Stimulated activated CD4-positive, alpha-beta T cell treated with anti-CD3 and anti-CD28 coated beads, Interleukin-12 subunit alpha, Interleukin-12 subunit beta, amount 100 ng/mL, for 24 hours (primary cell): ENCODE results near the gene HAUS2.

ENCODE experiments used
- DNase-seq, 2 experiments: peaks; one replicate each; pipeline ENCODE4 v3.0.0-alpha.2; 2020; ENCODE audit warnings: low read depth in 2 of 2

The HAUS2 gene

DNA sequence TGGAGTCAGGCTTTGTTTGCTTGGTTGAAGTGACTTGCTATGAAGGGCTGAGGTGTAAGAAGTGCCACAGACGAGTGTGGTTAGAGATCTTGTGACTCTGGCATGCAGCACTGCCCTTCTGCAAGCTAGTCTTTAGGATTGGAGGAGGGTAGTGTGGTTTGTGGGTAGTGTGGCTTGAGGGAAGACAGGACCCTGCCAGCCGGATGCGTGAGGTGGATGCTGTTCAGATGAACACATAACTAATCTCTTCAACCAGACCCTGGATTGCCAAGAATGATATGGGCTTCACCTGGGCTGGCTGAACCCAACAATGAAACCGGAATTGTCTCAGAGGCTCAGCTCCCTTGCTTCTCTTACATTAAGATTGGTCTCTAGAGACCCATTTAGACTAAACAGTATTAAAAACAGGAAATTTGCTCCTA lies 59.5 kb downstream of the HAUS2 start:
- peak in 1 of 2 experiments; percentile 9 for DNase-seq

- DNase-seq = no peak
Measured at GRCh38 chr15:42608752-42609488, 60.3 kb downstream of the HAUS2 start.

DNA sequence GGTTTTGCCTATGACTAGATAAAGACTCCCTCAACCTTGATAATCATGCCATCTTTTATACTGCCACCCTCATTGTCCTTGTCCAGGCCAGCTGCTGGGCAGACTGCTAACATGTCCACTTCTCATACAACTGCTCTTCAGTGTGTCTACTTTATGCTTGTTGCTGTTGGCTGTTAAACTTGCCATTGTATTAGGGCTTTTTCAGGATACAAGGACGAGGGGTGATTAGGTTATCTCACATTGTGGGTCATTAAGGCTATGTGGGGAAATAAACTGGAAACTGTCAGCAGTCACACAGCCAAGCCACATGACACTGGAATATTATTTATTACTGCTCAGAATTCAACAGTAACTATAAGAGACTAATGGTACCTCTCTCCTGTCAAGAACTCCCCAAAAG lies 62.9 kb downstream of the HAUS2 start:
- DNase-seq = no peak

DNA sequence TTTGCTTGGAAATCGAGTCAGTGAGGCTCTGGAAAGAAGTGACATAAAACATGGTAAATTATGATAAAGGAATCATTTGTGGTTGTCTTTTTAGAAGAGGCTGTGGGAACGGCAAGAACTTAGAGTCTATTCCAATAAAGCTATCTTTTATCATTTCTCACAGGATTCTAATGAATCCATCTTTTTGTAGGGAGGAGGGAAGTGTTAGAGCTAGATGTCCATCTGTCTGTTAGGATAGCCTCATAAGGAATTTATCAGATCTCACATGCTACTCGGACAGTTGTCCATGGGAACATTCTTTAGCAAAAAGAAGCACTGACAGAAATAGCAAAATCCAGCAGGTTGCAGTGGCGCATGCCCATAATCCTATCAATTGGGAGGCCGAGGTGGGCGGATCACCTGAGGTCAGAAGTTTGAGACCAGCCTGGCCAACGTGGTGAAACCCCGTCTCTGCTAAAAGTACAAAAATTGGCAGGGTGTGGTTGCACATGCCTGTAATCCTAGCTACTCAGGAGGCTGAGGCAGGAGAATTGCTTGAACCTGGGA lies 63.8 kb downstream of the HAUS2 start:
- no peak for DNase-seq

- no peak for DNase-seq
Measured at GRCh38 chr15:42616107-42616506, 67.5 kb downstream of the HAUS2 start.
